ENCODE results near the gene WIZ. TPM values are rescaled to one million over a fixed set of nuclear protein-coding genes. Genes with fewer than 3 reads are reported as not detected.

The WIZ gene
- total and polyA plus RNA-seq, 9 of the 15 experiments (the other 6 are each of a cell fraction or from before 2014, with no cell fraction given): 0.06 to 37.5 (median 4.8) TPM

DNA sequence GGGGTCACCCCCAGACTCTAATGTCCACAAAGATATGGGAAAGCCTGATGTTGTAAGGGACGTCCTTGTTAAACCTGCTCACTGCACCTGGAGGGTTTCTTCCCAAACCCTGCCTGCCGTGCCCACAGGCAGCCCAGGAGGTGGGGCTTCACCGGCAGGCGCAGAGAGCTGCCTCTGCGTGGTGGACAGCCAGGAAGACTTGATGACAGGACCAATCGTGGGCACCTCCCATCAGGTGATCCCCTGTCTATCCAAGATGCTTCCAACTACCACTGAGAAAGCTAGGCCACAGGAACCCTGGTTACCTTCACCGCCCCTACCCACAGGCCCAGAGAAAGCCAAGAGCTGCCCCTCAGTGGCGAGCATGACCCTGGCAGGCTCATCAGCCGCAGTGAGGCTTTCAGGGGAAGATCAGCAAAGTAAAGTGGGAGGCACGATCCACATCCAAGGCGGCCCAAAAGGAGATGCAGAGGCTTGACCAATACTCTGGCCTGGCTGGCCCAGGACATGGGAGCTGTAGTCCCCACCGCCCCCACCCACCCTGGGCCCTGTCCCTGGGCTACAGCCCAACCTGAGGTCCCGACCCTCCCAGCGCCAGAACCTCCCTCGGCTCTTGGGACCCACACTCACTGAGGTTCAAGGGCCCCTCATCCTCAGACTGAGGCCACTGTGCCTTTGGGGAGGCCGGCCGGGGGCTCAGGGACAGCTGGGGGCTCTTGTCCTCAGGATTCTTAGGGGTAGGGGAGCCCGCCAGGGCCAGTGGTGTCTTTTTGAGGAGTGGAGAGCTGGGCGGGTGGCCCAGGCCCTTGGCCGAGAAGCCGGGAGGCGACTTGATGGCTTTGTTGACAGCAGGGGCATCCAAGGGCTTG, 20.6 kb downstream of the WIZ start:
- H3K4me2 ChIP-seq (ENCODE audit: insufficient read depth, low read length): no peak overlapping the region
- H3K27ac ChIP-seq (ENCODE audit: extremely low read depth, low read depth, low read length): no peak overlapping the region
- intact Hi-C loops (cut with micrococcal nuclease) (no loop called here), in situ Hi-C loops (cut with MboI) (no loop called here)
- H3K79me2 ChIP-seq (ENCODE audit: control insufficient read depth, insufficient read depth, low read length): peaks cover 44% of the 10 kb centered on the region
- ChIA-PET POLR2A (interaction anchor here (0.6 to 4.0 kb wide), 2 partner anchors 10 to 756 kb away, joined by 3 to 54 read pairs; partner anchors contain the start of genes AKAP8L and FAM32A), CTCF (ENCODE audit: low intra/inter-chr PET ratio) (no interaction called here)
- peak overlapping the region in 1 of 2 experiments; percentile 10; a peak in 1 of 4 replicates for H3K9ac ChIP-seq (ENCODE audit: insufficient read depth in 1 of 2, low read depth in 2 of 2, low read length in 2 of 2)
- no peaks in the 10 kb centered on the region for H4K20me1 ChIP-seq (replicated peaks; ENCODE audit: control insufficient read depth, insufficient read depth, low read length)
- no peaks in the 10 kb centered on the region for H3K27me3 ChIP-seq (ENCODE audit: control insufficient read depth in 2 of 2, insufficient read depth in 2 of 2, low read length in 2 of 2)
- no peaks in the 10 kb centered on the region for H3K9me3 ChIP-seq (replicated peaks; ENCODE audit: control insufficient read depth, insufficient read depth, low read depth, low read length)
- H2AFZ ChIP-seq (ENCODE audit: low read depth, low read length): no peak overlapping the region
- 0 out of 2 replicates have a peak, but pooled peaks have one; percentile 17 for TF ChIP-seq RBFOX2 (IDR thresholded peaks at IDR 0.05; ENCODE audit: low read depth, low read length)
- TF ChIP-seq KDM2B (CRISPR knock-in tag; IDR thresholded peaks at IDR 0.05): no peak
- no peak overlapping the region for H3K4me3 ChIP-seq
- BruUV-seq (replicated peaks): no TSS peak
- FAIRE-seq (no peak), ATAC-seq (no peak), DNase-seq (ENCODE audit: extremely low read depth in 1 of 4, low spot score in 3 of 4) (no peak)
- 96% methylated on average over 11 of the region's 22 CpGs for WGBS (ENCODE audit: insufficient coverage, low coverage, missing lambda C conversion rate)
- peaks cover 68% of the 10 kb centered on the region for H3K36me3 ChIP-seq (ENCODE audit: control insufficient read depth, insufficient read depth, low read length)
- H3K9me1 ChIP-seq (ENCODE audit: control insufficient read depth, insufficient read depth, low read length): peaks cover 5% of the 10 kb centered on the region
- H3K4me1 ChIP-seq (replicated peaks in 1 of 2; ENCODE audit: control insufficient read depth in 2 of 2, insufficient read depth in 2 of 2, low read length in 2 of 2): peaks cover 8 to 48% of the 10 kb centered on the region in 2 experiments; a peak in 4 of 5 replicates

DNA sequence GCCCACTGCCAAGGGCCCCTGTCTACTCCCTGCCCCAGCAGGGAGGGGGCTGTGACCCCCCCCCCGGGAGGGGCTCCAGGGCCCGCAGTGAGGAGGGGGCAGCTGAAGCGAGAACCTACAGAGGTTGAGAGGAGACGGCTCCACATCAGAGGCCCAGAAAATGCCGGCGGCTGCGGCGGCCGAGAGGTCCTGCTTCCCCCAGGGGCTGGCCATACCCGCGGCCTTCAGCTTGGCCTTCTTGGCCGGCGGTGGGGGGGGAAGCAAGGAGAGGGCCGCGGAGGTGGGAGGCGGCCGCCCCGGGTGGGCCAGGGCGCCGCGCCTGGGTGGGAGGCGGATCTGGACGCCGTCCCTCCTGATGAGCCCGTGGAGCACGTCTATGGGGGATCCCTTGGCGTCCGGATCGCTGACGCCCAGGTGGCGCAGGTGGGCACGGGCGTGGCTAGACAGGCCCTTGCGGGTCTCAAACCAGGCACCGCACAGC, 21.7 kb downstream of the WIZ start:
- POLR2A ChIA-PET: interaction anchor here (4.0 kb wide), 1 partner anchor 9 kb away, joined by 54 read pairs; the partner anchor contains the start of gene AKAP8L
- CTCF ChIA-PET (ENCODE audit: low intra/inter-chr PET ratio): no interaction called here
- in situ Hi-C loops (cut with MboI) (no loop called here), intact Hi-C loops (cut with micrococcal nuclease) (no loop called here)
- FAIRE-seq: no peak
- Histone ChIP-seq H3K9me3 (replicated peaks; ENCODE audit: control insufficient read depth, insufficient read depth, low read depth, low read length) (no peaks in the 10 kb centered on the region), H3K4me2 (ENCODE audit: insufficient read depth, low read length) (no peak overlapping the region), H2AFZ (ENCODE audit: low read depth, low read length) (no peak overlapping the region), H4K20me1 (replicated peaks; ENCODE audit: control insufficient read depth, insufficient read depth, low read length) (no peaks in the 10 kb centered on the region), H3K36me3 (ENCODE audit: control insufficient read depth, insufficient read depth, low read length) (peaks cover 79% of the 10 kb centered on the region), H3K9ac (ENCODE audit: insufficient read depth in 1 of 2, low read depth in 2 of 2, low read length in 2 of 2) (no peak overlapping the region), H3K27ac (ENCODE audit: extremely low read depth, low read depth, low read length) (no peak overlapping the region), H3K4me1 (replicated peaks in 1 of 2; ENCODE audit: control insufficient read depth in 2 of 2, insufficient read depth in 2 of 2, low read length in 2 of 2) (peaks cover 8 to 40% of the 10 kb centered on the region in 2 experiments; a peak in 4 of 5 replicates), H3K4me3 (no peak overlapping the region), H3K27me3 (ENCODE audit: control insufficient read depth in 2 of 2, insufficient read depth in 2 of 2, low read length in 2 of 2) (no peaks in the 10 kb centered on the region), H3K79me2 (ENCODE audit: control insufficient read depth, insufficient read depth, low read length) (peaks cover 44% of the 10 kb centered on the region), H3K9me1 (ENCODE audit: control insufficient read depth, insufficient read depth, low read length) (peaks cover 5% of the 10 kb centered on the region)
- BruUV-seq (replicated peaks): no TSS peak
- DNase-seq (ENCODE audit: extremely low read depth in 1 of 4, low spot score in 3 of 4): no peak
- ATAC-seq: no peak
- no peak for TF ChIP-seq SRSF1 (IDR thresholded peaks at IDR 0.05; ENCODE audit: low read depth, low read length)
- TF ChIP-seq RBFOX2 (IDR thresholded peaks at IDR 0.05; ENCODE audit: low read depth, low read length): 0 out of 2 replicates have a peak, but pooled peaks have one; percentile 9
- WGBS (ENCODE audit: insufficient coverage, low coverage, missing lambda C conversion rate): 100% methylated on average over 4 of the region's 35 CpGs

Data from K562 (cell line).